SK-N-SH treated with all-trans-retinoic acid at 6 μM for 48 hours (cell line): ENCODE data around the gene CACNA1D.

ENCODE experiments used
- ESRRG ChIP-seq: fragments of 250-450 bp; sonication (Bioruptor Pico); IDR thresholded peaks from 2 replicates; pipeline ENCODE4 v1.6.1; 2021; ENCODE audit warnings: mild to moderate bottlenecking
- PPARA ChIP-seq: fragments of 250-450 bp; sonication (Bioruptor Pico); IDR thresholded peaks from 2 replicates; pipeline ENCODE4 v1.5.0; 2020; ENCODE audit warnings: mild to moderate bottlenecking, borderline replicate concordance

DNA sequence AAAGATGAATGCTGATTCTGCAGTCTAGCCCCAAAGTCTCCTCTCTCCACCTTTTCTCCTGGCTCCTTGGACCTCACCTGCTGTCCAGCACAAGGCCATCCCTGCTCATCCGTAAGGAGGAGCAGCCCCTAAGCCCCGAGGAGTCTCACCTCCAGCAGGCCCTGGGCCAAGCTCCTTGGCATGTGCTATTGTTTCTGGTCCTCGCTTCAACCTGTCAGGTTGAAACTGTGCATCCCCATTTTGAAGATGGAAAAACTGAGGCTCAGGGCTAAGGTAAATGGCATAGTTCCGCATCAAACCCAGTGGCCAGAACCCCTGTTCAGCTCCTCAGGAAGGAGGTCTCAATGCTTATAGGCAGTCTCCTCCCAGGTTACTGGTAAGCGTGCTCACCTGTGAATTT lies 325.7 kb downstream of the CACNA1D start:
- no peak for TF ChIP-seq ESRRG (CRISPR knock-in tag)
- TF ChIP-seq PPARA (CRISPR knock-in tag): no peak
